H1 (cell line): Measurements from ENCODE around the gene VWA5B2. TPM values are rescaled to one million over a fixed set of nuclear protein-coding genes. Genes with fewer than 3 reads are reported as not detected.

Experiments
- CTCF ChIA-PET: fragments of 300-600 bp; sonication (Branson Sonifier 250); formaldehyde crosslinking; loops from one replicate; lab custom pipeline; 2021; ENCODE audit not compliant: partially characterized antibody; lab: Charles Lee
- POLR2A ChIA-PET: fragments of 300-600 bp; sonication (Branson Sonifier 250); formaldehyde crosslinking; loops from one replicate; lab custom pipeline; 2021; ENCODE audit warnings: inconsistent platforms; ENCODE audit not compliant: partially characterized antibody; lab: Charles Lee
- DNase-seq, 2 experiments: peaks; one replicate each; pipeline versions ENCODE4 v3.0.0 to v3.0.0-alpha.2; 2010 to 2022; ENCODE audit warnings: low spot score in 2 of 2, low read depth in 1 of 2, mixed read lengths in 1 of 2
- FAIRE-seq: peaks from 2 replicates; lab custom pipeline; 2011; peaks lifted over from hg19 to GRCh38; lab: Jason Lieb, UNC
- H2AFZ ChIP-seq: 2 replicates; pipeline ENCODE4 v1.8.1; 2012; ENCODE audit warnings: low read length, inconsistent platforms
- H2AK5ac ChIP-seq: 2 replicates; pipeline ENCODE4 v1.6.1; 2013; ENCODE audit warnings: low read depth, low read length
- H2BK120ac ChIP-seq: replicated peaks from 2 replicates; pipeline ENCODE3; 2013; ENCODE audit warnings: low read depth, low read length, inconsistent platforms
- H2BK12ac ChIP-seq: 2 replicates; pipeline ENCODE4 v1.6.1; 2013; ENCODE audit warnings: low read depth, low read length
- H2BK15ac ChIP-seq: 2 replicates; pipeline ENCODE4 v1.6.1; 2013; ENCODE audit warnings: low read length
- H2BK20ac ChIP-seq: 2 replicates; pipeline ENCODE4 v1.6.1; 2013; ENCODE audit warnings: low read length
- H2BK5ac ChIP-seq: 2 replicates; pipeline ENCODE4 v1.6.1; 2013; ENCODE audit warnings: low read depth, low read length
- H3K14ac ChIP-seq: 2 replicates; pipeline ENCODE4 v1.6.1; 2013; ENCODE audit warnings: inconsistent platforms; ENCODE audit not compliant: insufficient read length
- H3K18ac ChIP-seq: 2 replicates; pipeline ENCODE4 v1.6.1; 2013; ENCODE audit warnings: low read length; ENCODE audit errors: extremely low read depth
- H3K23ac ChIP-seq: 2 replicates; pipeline ENCODE4 v1.6.1; 2013; ENCODE audit warnings: inconsistent platforms; ENCODE audit not compliant: insufficient read length
- H3K23me2 ChIP-seq: 2 replicates; pipeline ENCODE4 v1.6.1; 2013; ENCODE audit warnings: low read depth, low read length
- H3K27ac ChIP-seq: 2 replicates; pipeline ENCODE4 v1.6.1; 2011; ENCODE audit warnings: low read depth, low read length, inconsistent platforms
- H3K27me3 ChIP-seq, 4 experiments: replicated peaks in 1 of 4; 1 replicate in 1 of 4; 2 replicates in 3 of 4; pipeline versions ENCODE4 v1.6.1 to v1.8.1; 2011 to 2013; ENCODE audit warnings: low read length in 3 of 4, mild to moderate bottlenecking in 3 of 4, inconsistent platforms in 2 of 4, mixed read lengths in 2 of 4, moderate library complexity in 1 of 4; ENCODE audit not compliant: control insufficient read depth in 3 of 4, insufficient read depth in 3 of 4; ENCODE audit errors: extremely low read depth in 1 of 4
- H3K36me3 ChIP-seq, 4 experiments: 2 replicates each; pipeline versions ENCODE4 v1.6.1 to v1.8.1; 2011 to 2013; ENCODE audit warnings: mild to moderate bottlenecking in 4 of 4, low read length in 3 of 4, moderate library complexity in 2 of 4, control low read depth in 1 of 4, inconsistent platforms in 1 of 4; ENCODE audit not compliant: insufficient read depth in 4 of 4, control insufficient read depth in 2 of 4
- H3K4ac ChIP-seq: replicated peaks from 2 replicates; pipeline ENCODE3; 2013; ENCODE audit warnings: low read length, low read depth, mixed read lengths, inconsistent platforms; ENCODE audit not compliant: insufficient read length
- H3K4me1 ChIP-seq, 4 experiments: replicated peaks in 1 of 4; 1 replicate in 1 of 4; 2 replicates in 3 of 4; pipeline versions ENCODE4 v1.6.1 to v1.8.1; 2011 to 2013; ENCODE audit warnings: low read length in 3 of 4, inconsistent platforms in 2 of 4, mixed read lengths in 1 of 4; ENCODE audit not compliant: insufficient read depth in 4 of 4, control insufficient read depth in 3 of 4
- H3K4me2 ChIP-seq, 2 experiments: 2 replicates each; pipeline versions ENCODE4 v1.6.1 to v1.8.1; 2011 to 2013; ENCODE audit warnings: low read depth in 2 of 2, low read length in 2 of 2, control low read depth in 1 of 2, inconsistent platforms in 1 of 2, mild to moderate bottlenecking in 1 of 2; ENCODE audit not compliant: insufficient read depth in 1 of 2
- H3K4me3 ChIP-seq, 4 experiments: fragments of 200-600, 300-600 bp in 1 of 4; sonication (generic), shearing (Covaris generic), sonication (Bioruptor Twin) in 1 of 4; 2 replicates each; pipeline versions ENCODE4 v1.5.1 to v1.8.1; 2011 to 2016; ENCODE audit warnings: low read length in 4 of 4, low read depth in 3 of 4, control low read depth in 2 of 4, inconsistent platforms in 2 of 4, mild to moderate bottlenecking in 2 of 4, mixed read lengths in 1 of 4, moderate library complexity in 1 of 4; ENCODE audit not compliant: insufficient read depth in 2 of 4; ENCODE audit errors: extremely low read depth in 1 of 4
- H3K56ac ChIP-seq: replicated peaks from 2 replicates; pipeline ENCODE3; 2013; ENCODE audit warnings: low read depth, mild to moderate bottlenecking, mixed read lengths, low read length, inconsistent platforms; ENCODE audit not compliant: insufficient read length
- H3K79me1 ChIP-seq: 2 replicates; pipeline ENCODE4 v1.6.1; 2013; ENCODE audit warnings: low read depth, low read length, control low read depth
- H3K79me2 ChIP-seq, 2 experiments: 2 replicates each; pipeline versions ENCODE4 v1.6.1 to v1.8.1; 2012 to 2013; ENCODE audit warnings: low read length in 2 of 2, mild to moderate bottlenecking in 2 of 2, inconsistent platforms in 1 of 2; ENCODE audit not compliant: insufficient read depth in 2 of 2, control insufficient read depth in 1 of 2
- H3K9ac ChIP-seq, 4 experiments: replicated peaks in 1 of 4; 1 replicate in 1 of 4; 2 replicates in 3 of 4; pipeline versions ENCODE4 v1.6.1 to v1.8.1; 2011 to 2013; ENCODE audit warnings: low read depth in 3 of 4, low read length in 3 of 4, control low read depth in 2 of 4, mild to moderate bottlenecking in 2 of 4, moderate library complexity in 2 of 4, inconsistent platforms in 1 of 4; ENCODE audit errors: extremely low read depth in 1 of 4
- H3K9me3 ChIP-seq, 2 experiments: 2 replicates each; pipeline versions ENCODE4 v1.6.1 to v1.8.1; 2012 to 2013; ENCODE audit warnings: mild to moderate bottlenecking in 2 of 2, moderate library complexity in 2 of 2, control low read depth in 1 of 2, inconsistent platforms in 1 of 2, low read depth in 1 of 2, low read length in 1 of 2, mixed read lengths in 1 of 2; ENCODE audit not compliant: insufficient read depth in 2 of 2
- H4K20me1 ChIP-seq, 2 experiments: replicated peaks in 1 of 2; 2 replicates each; pipeline versions ENCODE3 to v1.8.1; 2011 to 2013; ENCODE audit warnings: inconsistent platforms in 2 of 2, low read length in 2 of 2, mild to moderate bottlenecking in 1 of 2; ENCODE audit not compliant: insufficient read depth in 2 of 2, control insufficient read depth in 1 of 2
- H4K5ac ChIP-seq: 2 replicates; pipeline ENCODE4 v1.6.1; 2013; ENCODE audit warnings: low read length, low read depth, mixed read lengths, inconsistent platforms; ENCODE audit not compliant: insufficient read length
- H4K8ac ChIP-seq: 2 replicates; pipeline ENCODE4 v1.8.0; 2013; ENCODE audit warnings: mild to moderate bottlenecking, moderate library complexity, low read length, inconsistent platforms; ENCODE audit not compliant: insufficient read depth; ENCODE audit errors: extremely low read depth
- H4K91ac ChIP-seq: replicated peaks from 2 replicates; pipeline ENCODE3; 2013; ENCODE audit warnings: low read length, mixed read lengths, inconsistent platforms; ENCODE audit not compliant: insufficient read length
- MAFK ChIP-seq: IDR thresholded peaks from 2 replicates; pipeline ENCODE4 v1.6.1; 2012; ENCODE audit warnings: low read depth, mild to moderate bottlenecking, improper control_type of control experiment, low read length
- SIN3A ChIP-seq, 2 experiments: IDR thresholded peaks in 1 of 2; conservative IDR thresholded peaks in 1 of 2; 2 replicates each; pipeline ENCODE4 v1.6.1; 2011 to 2012; ENCODE audit warnings: low read length in 2 of 2, improper control_type of control experiment in 1 of 2, low read depth in 1 of 2, mild to moderate bottlenecking in 1 of 2
- SIX5 ChIP-seq: IDR thresholded peaks from 2 replicates; pipeline ENCODE4 v1.6.1; 2011; ENCODE audit warnings: mild to moderate bottlenecking, low read depth, low read length
- WGBS, 2 experiments: shearing (Covaris generic) in 1 of 2; methylation state at CpG; one replicate each; pipeline versions ENCODE4 v1.1.6 to v1.1.7; 2013 to 2015; ENCODE audit warnings: low lambda C conversion rate in 2 of 2, mixed read lengths in 2 of 2, inconsistent platforms in 1 of 2, low coverage in 1 of 2, missing lambda C conversion rate in 1 of 2; ENCODE audit not compliant: insufficient replicate concordance in 2 of 2, insufficient coverage in 1 of 2, insufficient read length in 1 of 2; ENCODE audit errors: extremely low coverage in 1 of 2, missing lambda C conversion rate in 1 of 2; 5-methylcytosine and 5-hydroxymethylcytosine counted together
- polyA plus RNA-seq, 7 experiments: library from polyadenylated mRNA; depleted of rRNA in 3 of 7; stranded (reverse) in 5 of 7; unstranded in 2 of 7; fragments of >200 nt in 5 of 7; fragments of 200-250 nt in 2 of 7; gene quantifications; 1 replicate in 5 of 7; 2 replicates in 1 of 7; 4 replicates in 1 of 7; pipeline versions ENCODE4 v1.2.1 to v1.2.3, GENCODE V29; 2011 to 2013; ENCODE audit warnings: missing spikeins in 2 of 7, mixed read lengths in 2 of 7
- total RNA-seq: library from RNA; stranded (reverse); fragmentation: NEBNext Ultra II Directional; extraction: Animal tissue kit (Norgen Biotek cat#: 25700); gene quantifications from 2 replicates; pipeline ENCODE4 v1.2.1, GENCODE V29; 2021

Gene VWA5B2
- total and polyA plus RNA-seq, 2 of the 8 experiments (the other 6 are each of a cell fraction or from before 2014, with no cell fraction given): 0.53 to 0.56 TPM

- peaks cover 16 to 66% (median 36%) of the 10 kb centered on the region in 4 experiments for H3K36me3 ChIP-seq
- no peaks in the 10 kb centered on the region; a peak in 1 of 4 replicates for H3K9me3 ChIP-seq
- H4K5ac ChIP-seq: no peak overlapping the region
- no peak overlapping the region for H2BK15ac ChIP-seq
- H3K4ac ChIP-seq: no peak overlapping the region
- H3K79me1 ChIP-seq: peaks cover 3% of the 10 kb centered on the region; the same call in 1 of the 2 replicates
- no peaks in the 10 kb centered on the region; a peak in 1 of 7 replicates for H3K27me3 ChIP-seq
- FAIRE-seq: no peak
- no peak overlapping the region for H4K8ac ChIP-seq
- POLR2A ChIA-PET: interaction anchor here (1.2 kb wide), 1 partner anchor 16 kb away, joined by 3 read pairs; no protein-coding TSS in a partner anchor
- H3K23me2 ChIP-seq: no peaks in the 10 kb centered on the region
- H3K9ac ChIP-seq: no peak overlapping the region
- H4K91ac ChIP-seq: no peak overlapping the region
- CTCF ChIA-PET: interaction anchor here (0.9 kb wide), 1 partner anchor 13 kb away, joined by 3 read pairs; no protein-coding TSS in a partner anchor
- no peak overlapping the region for H3K4me3 ChIP-seq
- H3K79me2 ChIP-seq: peaks cover 0 to 10% of the 10 kb centered on the region in 2 experiments; a peak in 2 of 4 replicates
- WGBS, 2 experiments: 83% methylated on average over 5 of the region's 10 CpGs; no CpG with 5 or more reads in 1 of the 2 experiments
- H3K4me1 ChIP-seq: no peaks in the 10 kb centered on the region
- H3K4me2 ChIP-seq: no peak overlapping the region
- H3K18ac ChIP-seq: no peak overlapping the region
- TF ChIP-seq SIN3A (conservative IDR thresholded peaks at IDR 0.05 in 1 of 2, IDR thresholded peaks at IDR 0.05 in 1 of 2; ENCODE audit: low read depth in 1 of 2, low read length in 2 of 2): no peak
- TF ChIP-seq SIX5: no peak
- TF ChIP-seq MAFK: no peak
- TF ChIP-seq, all 59 proteins: peak for 0
- Histone ChIP-seq H3K27ac (no peak overlapping the region), H3K23ac (no peak overlapping the region), H2BK20ac (no peak overlapping the region), H3K56ac (no peak overlapping the region), H2AFZ (no peak overlapping the region), H3K14ac (no peak overlapping the region), H2BK5ac (no peak overlapping the region), H4K20me1 (peaks cover 5 to 7% of the 10 kb centered on the region in 2 experiments), H2AK5ac (no peak overlapping the region), H2BK12ac (no peak overlapping the region), H2BK120ac (no peak overlapping the region)
- no peak for DNase-seq
Measured at GRCh38 chr3:184192889-184193288, 36.5 kb upstream of the VWA5B2 start.
